Measurements from ENCODE around the gene C5orf63. TPM values are rescaled to one million over a fixed set of nuclear protein-coding genes. Genes with fewer than 3 reads are reported as not detected.
A peak's percentile ranks its signal among the peaks of the same experiment; 100 is the strongest.

The C5orf63 gene
- total and polyA plus RNA-seq, 9 of the 15 experiments (the other 6 are each of a cell fraction or from before 2014, with no cell fraction given): 1.8 to 24.6 (median 6.2) TPM

GRCh38 chr5:127031147-127031862 is 42.0 kb downstream of the C5orf63 start (continued):
- TF ChIP-seq ETS1 (conservative IDR thresholded peaks at IDR 0.05; ENCODE audit: control insufficient read depth, low read depth, low read length) (no peak; the same call in 1 of the 2 replicates), CHD1 (IDR thresholded peaks at IDR 0.05; ENCODE audit: low read length) (no peak), POLR3A (IDR thresholded peaks at IDR 0.05; ENCODE audit: borderline replicate concordance, extremely low read depth, insufficient read depth, insufficient read length) (no peak), MIER1 (IDR thresholded peaks at IDR 0.05; ENCODE audit: low read depth) (no peak), POLR3G (IDR thresholded peaks at IDR 0.05; ENCODE audit: extremely low read depth, insufficient read length, insufficient replicate concordance) (no peak), FOXK2 (conservative IDR thresholded peaks at IDR 0.05 in 1 of 2, IDR thresholded peaks at IDR 0.05 in 1 of 2; ENCODE audit: low read depth in 2 of 2) (0 out of 4 replicates have a peak, but pooled peaks of 1 of the 2 experiments have one; percentile 19), ZBTB11 (CRISPR knock-in tag; IDR thresholded peaks at IDR 0.05) (0 out of 6 replicates have a peak, but pooled peaks of 1 of the 3 experiments have one; percentile 7), ELK3 (CRISPR knock-in tag; IDR thresholded peaks at IDR 0.05) (no peak)
